Mucosa of rectum (tissue), 2 donors: ENCODE data around the gene DCAF8.

Experiments used
- H3K27ac ChIP-seq, 2 donors: one replicate each; pipeline ENCODE4 v1.7.0; 2013; ENCODE audit warnings: inconsistent platforms in 2 of 2, low read depth in 2 of 2, low read length in 2 of 2
- H3K27me3 ChIP-seq, 2 donors: one replicate each; pipeline ENCODE4 v1.7.0; 2013; ENCODE audit warnings: low read length in 2 of 2; ENCODE audit not compliant: control insufficient read depth in 2 of 2, insufficient read depth in 2 of 2
- H3K36me3 ChIP-seq, 2 donors: one replicate each; pipeline ENCODE4 v1.7.0; 2013; ENCODE audit warnings: low read length in 2 of 2; ENCODE audit not compliant: control insufficient read depth in 2 of 2, insufficient read depth in 2 of 2
- H3K4me1 ChIP-seq, 2 donors: one replicate each; pipeline ENCODE4 v1.7.0; 2013; ENCODE audit warnings: low read length in 2 of 2, mild to moderate bottlenecking in 1 of 2; ENCODE audit not compliant: control insufficient read depth in 2 of 2, insufficient read depth in 2 of 2
- H3K4me3 ChIP-seq, 2 donors: one replicate each; pipeline ENCODE4 v1.7.0; 2013; ENCODE audit warnings: low read length in 2 of 2
- H3K9ac ChIP-seq, 2 donors: one replicate each; pipeline ENCODE4 v1.7.0; 2013; ENCODE audit warnings: low read length in 2 of 2, low read depth in 1 of 2, mild to moderate bottlenecking in 1 of 2
- H3K9me3 ChIP-seq, 2 donors: one replicate each; pipeline ENCODE4 v1.7.0; 2013; ENCODE audit warnings: low read length in 2 of 2; ENCODE audit not compliant: control insufficient read depth in 2 of 2
- donor health status: healthy.
- donor health status: Normal muscosa, but diverticular disease.

The DCAF8 gene

GRCh38 chr1:160167580-160167979 lies 94.8 kb downstream of the DCAF8 start:
- Histone ChIP-seq H3K36me3 (no peaks in the 10 kb centered on the region), H3K27me3 (peaks cover 0 to 2% of the 10 kb centered on the region in 2 donors), H3K9me3 (no peaks in the 10 kb centered on the region), H3K4me1 (no peaks in the 10 kb centered on the region), H3K27ac (no peak overlapping the region), H3K4me3 (no peak overlapping the region), H3K9ac (no peak overlapping the region)

- no peaks in the 10 kb centered on the region for H3K4me1 ChIP-seq
- no peak overlapping the region for H3K9ac ChIP-seq
- H3K27ac ChIP-seq = no peak overlapping the region
- no peaks in the 10 kb centered on the region for H3K36me3 ChIP-seq
- H3K4me3 ChIP-seq = no peak overlapping the region
- no peaks in the 10 kb centered on the region for H3K9me3 ChIP-seq
- peaks cover 0 to 2% of the 10 kb centered on the region in 2 donors for H3K27me3 ChIP-seq
Measured at GRCh38 chr1:160167056-160167455, 95.3 kb downstream of the DCAF8 start.

- Histone ChIP-seq H3K36me3 (no peaks in the 10 kb centered on the region), H3K4me1 (no peaks in the 10 kb centered on the region), H3K9ac (no peak overlapping the region), H3K9me3 (no peaks in the 10 kb centered on the region), H3K4me3 (no peak overlapping the region), H3K27me3 (peaks cover 0 to 2% of the 10 kb centered on the region in 2 donors), H3K27ac (no peak overlapping the region)
Measured at GRCh38 chr1:160166166-160166868, 96.0 kb downstream of the DCAF8 start.
